ENCODE measurements around the gene CST7. TPM values are rescaled to one million over a fixed set of nuclear protein-coding genes. Genes with fewer than 3 reads are reported as not detected.

Gene CST7
- total RNA-seq, 1 experiment from 2014 or later: not detected

DNA sequence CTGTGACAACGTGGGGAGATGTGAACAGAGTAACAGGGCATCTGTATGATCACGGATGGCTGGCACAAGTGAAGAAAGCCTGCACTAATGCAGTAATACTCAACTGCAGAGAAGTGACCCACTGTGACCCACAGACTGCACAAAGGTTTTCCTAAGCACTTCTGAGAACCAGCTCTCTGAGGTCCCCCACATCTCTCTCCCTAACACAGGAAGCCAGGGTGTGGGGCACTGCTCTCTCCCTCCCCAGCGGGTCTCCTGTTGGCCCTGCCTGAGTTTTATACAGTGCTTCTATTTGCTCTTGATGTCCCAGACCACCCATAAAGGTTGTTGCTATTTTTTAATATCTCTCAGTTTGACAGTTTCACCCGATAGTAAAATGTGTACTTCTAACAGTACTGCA, 32.2 kb downstream of the CST7 start:
- H3K4me3 ChIP-seq (replicated peaks in 1 of 2; ENCODE audit: low read depth in 1 of 2, low read length in 2 of 2): no peak overlapping the region
- CTCF ChIA-PET: no interaction called here

DNA sequence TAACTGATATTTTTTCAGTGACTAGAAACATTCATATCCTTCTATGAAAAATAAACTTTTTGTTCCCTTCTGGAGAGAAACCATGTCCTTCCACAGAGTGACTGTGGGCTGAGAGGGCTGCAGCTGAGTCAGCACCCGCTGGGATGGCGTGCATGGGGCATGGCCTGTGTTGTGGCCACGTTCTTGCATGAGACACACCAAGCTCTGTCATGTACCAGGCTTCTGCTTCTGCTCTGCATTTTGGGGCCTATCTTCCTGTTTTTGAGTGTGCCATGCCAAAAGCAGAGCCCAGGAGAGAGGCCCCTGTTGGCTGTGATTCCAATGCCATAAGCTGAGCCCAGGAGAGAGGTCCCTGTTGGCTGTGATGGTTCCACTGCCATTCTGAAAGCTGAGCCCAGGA, 32.7 kb downstream of the CST7 start:
- no TSS peak for BruUV-seq (replicated peaks)
- intact Hi-C loops (cut with micrococcal nuclease): no loop called here
- Histone ChIP-seq H3K4me1 (ENCODE audit: control insufficient read depth in 1 of 2, insufficient read depth in 2 of 2, low read length in 2 of 2) (no peaks in the 10 kb centered on the region), H3K4me3 (replicated peaks in 1 of 2; ENCODE audit: low read depth in 1 of 2, low read length in 2 of 2) (no peak overlapping the region), H3K9ac (ENCODE audit: low read length) (no peak overlapping the region), H2AFZ (ENCODE audit: low read depth, low read length, poor library complexity, severe bottlenecking) (no peak overlapping the region), H3K9me3 (ENCODE audit: control insufficient read depth in 1 of 2, insufficient read depth in 1 of 2, low read depth in 1 of 2, low read length in 2 of 2) (peaks cover 0 to under 1% of the 10 kb centered on the region in 2 experiments; a peak in 2 of 4 replicates), H3K9me2 (ENCODE audit: insufficient read depth) (no peaks in the 10 kb centered on the region), H4K20me1 (ENCODE audit: insufficient read depth) (no peaks in the 10 kb centered on the region), H3K36me3 (ENCODE audit: control insufficient read depth in 1 of 2, insufficient read depth in 2 of 2, low read length in 2 of 2) (peaks cover 7 to 14% of the 10 kb centered on the region in 2 experiments; a peak in 3 of 4 replicates), H3K27ac (ENCODE audit: low read depth, low read length) (no peak overlapping the region), H3K27me3 (ENCODE audit: insufficient read depth, low read length) (no peaks in the 10 kb centered on the region), H3K4me2 (ENCODE audit: low read length) (no peak overlapping the region), H3K79me2 (ENCODE audit: insufficient read depth, low read length) (peaks cover 62% of the 10 kb centered on the region)
- DNase-seq (ENCODE audit: low read depth, low spot score) (no peak), ATAC-seq (no peak)
- RAD21 ChIA-PET (ENCODE audit: low non-redundant PET in 1 of 2, low total read pairs in 2 of 2, uncharacterized antibody in 2 of 2, unreplicated experiment in 2 of 2): no interaction called here
- POLR2A ChIA-PET: no interaction called here
- CTCF ChIA-PET: no interaction called here
- TF ChIP-seq, protein P1, sequence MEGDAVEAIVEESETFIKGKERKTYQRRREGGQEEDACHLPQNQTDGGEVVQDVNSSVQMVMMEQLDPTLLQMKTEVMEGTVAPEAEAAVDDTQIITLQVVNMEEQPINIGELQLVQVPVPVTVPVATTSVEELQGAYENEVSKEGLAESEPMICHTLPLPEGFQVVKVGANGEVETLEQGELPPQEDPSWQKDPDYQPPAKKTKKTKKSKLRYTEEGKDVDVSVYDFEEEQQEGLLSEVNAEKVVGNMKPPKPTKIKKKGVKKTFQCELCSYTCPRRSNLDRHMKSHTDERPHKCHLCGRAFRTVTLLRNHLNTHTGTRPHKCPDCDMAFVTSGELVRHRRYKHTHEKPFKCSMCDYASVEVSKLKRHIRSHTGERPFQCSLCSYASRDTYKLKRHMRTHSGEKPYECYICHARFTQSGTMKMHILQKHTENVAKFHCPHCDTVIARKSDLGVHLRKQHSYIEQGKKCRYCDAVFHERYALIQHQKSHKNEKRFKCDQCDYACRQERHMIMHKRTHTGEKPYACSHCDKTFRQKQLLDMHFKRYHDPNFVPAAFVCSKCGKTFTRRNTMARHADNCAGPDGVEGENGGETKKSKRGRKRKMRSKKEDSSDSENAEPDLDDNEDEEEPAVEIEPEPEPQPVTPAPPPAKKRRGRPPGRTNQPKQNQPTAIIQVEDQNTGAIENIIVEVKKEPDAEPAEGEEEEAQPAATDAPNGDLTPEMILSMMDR (IDR thresholded peaks at IDR 0.05 in 2 of 3, conservative IDR thresholded peaks at IDR 0.05 in 1 of 3; ENCODE audit: borderline replicate concordance in 1 of 3, insufficient read depth in 1 of 3, low read depth in 2 of 3, low read length in 2 of 3): no peak
- TF ChIP-seq YY1 (IDR thresholded peaks at IDR 0.05; ENCODE audit: extremely low read depth, insufficient replicate concordance, low read depth, low read length) (no peak), EZH2phosphoT487 (IDR thresholded peaks at IDR 0.05; ENCODE audit: borderline replicate concordance) (no peak), SP1 (IDR thresholded peaks at IDR 0.05; ENCODE audit: low read depth) (no peak), SRF (IDR thresholded peaks at IDR 0.05; ENCODE audit: low read depth) (no peak), JUND (IDR thresholded peaks at IDR 0.05) (no peak), RAD21 (IDR thresholded peaks at IDR 0.05; ENCODE audit: low read depth) (no peak), SIN3A (IDR thresholded peaks at IDR 0.05; ENCODE audit: low read depth) (no peak), ZNF274 (IDR thresholded peaks at IDR 0.05; ENCODE audit: low read depth, low read length) (no peak)
- TF ChIP-seq, protein P2, sequence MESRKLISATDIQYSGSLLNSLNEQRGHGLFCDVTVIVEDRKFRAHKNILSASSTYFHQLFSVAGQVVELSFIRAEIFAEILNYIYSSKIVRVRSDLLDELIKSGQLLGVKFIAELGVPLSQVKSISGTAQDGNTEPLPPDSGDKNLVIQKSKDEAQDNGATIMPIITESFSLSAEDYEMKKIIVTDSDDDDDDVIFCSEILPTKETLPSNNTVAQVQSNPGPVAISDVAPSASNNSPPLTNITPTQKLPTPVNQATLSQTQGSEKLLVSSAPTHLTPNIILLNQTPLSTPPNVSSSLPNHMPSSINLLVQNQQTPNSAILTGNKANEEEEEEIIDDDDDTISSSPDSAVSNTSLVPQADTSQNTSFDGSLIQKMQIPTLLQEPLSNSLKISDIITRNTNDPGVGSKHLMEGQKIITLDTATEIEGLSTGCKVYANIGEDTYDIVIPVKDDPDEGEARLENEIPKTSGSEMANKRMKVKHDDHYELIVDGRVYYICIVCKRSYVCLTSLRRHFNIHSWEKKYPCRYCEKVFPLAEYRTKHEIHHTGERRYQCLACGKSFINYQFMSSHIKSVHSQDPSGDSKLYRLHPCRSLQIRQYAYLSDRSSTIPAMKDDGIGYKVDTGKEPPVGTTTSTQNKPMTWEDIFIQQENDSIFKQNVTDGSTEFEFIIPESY (IDR thresholded peaks at IDR 0.05; ENCODE audit: extremely low read depth, insufficient replicate concordance, low read length): no peak

More for the DNA sequence above, 32.2 kb downstream of the CST7 start:
- Histone ChIP-seq H3K36me3 (ENCODE audit: control insufficient read depth in 1 of 2, insufficient read depth in 2 of 2, low read length in 2 of 2) (peaks cover 7 to 19% of the 10 kb centered on the region in 2 experiments; a peak in 3 of 4 replicates), H2AFZ (ENCODE audit: low read depth, low read length, poor library complexity, severe bottlenecking) (no peak overlapping the region), H4K20me1 (ENCODE audit: insufficient read depth) (no peaks in the 10 kb centered on the region), H3K27me3 (ENCODE audit: insufficient read depth, low read length) (no peaks in the 10 kb centered on the region), H3K9me3 (ENCODE audit: control insufficient read depth in 1 of 2, insufficient read depth in 1 of 2, low read depth in 1 of 2, low read length in 2 of 2) (peaks cover 0 to 5% of the 10 kb centered on the region in 2 experiments; a peak in 2 of 4 replicates), H3K4me2 (ENCODE audit: low read length) (no peak overlapping the region), H3K4me1 (ENCODE audit: control insufficient read depth in 1 of 2, insufficient read depth in 2 of 2, low read length in 2 of 2) (no peaks in the 10 kb centered on the region), H3K27ac (ENCODE audit: low read depth, low read length) (no peak overlapping the region), H3K9me2 (ENCODE audit: insufficient read depth) (no peaks in the 10 kb centered on the region), H3K79me2 (ENCODE audit: insufficient read depth, low read length) (peaks cover 62% of the 10 kb centered on the region), H3K9ac (ENCODE audit: low read length) (no peak overlapping the region)
- DNase-seq (ENCODE audit: low read depth, low spot score): no peak
- TF ChIP-seq EZH2phosphoT487 (IDR thresholded peaks at IDR 0.05; ENCODE audit: borderline replicate concordance) (no peak), ZFX (IDR thresholded peaks at IDR 0.05) (no peak), POLR2A (IDR thresholded peaks at IDR 0.05; ENCODE audit: borderline replicate concordance, extremely low read depth, insufficient read depth, insufficient read length) (no peak), SP1 (IDR thresholded peaks at IDR 0.05; ENCODE audit: low read depth) (no peak)
- TF ChIP-seq, protein P1 (IDR thresholded peaks at IDR 0.05 in 2 of 3, conservative IDR thresholded peaks at IDR 0.05 in 1 of 3; ENCODE audit: borderline replicate concordance in 1 of 3, insufficient read depth in 1 of 3, low read depth in 2 of 3, low read length in 2 of 3): no peak
- no peak for ATAC-seq
- ChIA-PET RAD21 (ENCODE audit: low non-redundant PET in 1 of 2, low total read pairs in 2 of 2, uncharacterized antibody in 2 of 2, unreplicated experiment in 2 of 2) (no interaction called here), POLR2A (no interaction called here)
- no TSS peak for BruUV-seq (replicated peaks)
- intact Hi-C loops (cut with micrococcal nuclease): no loop called here
